ENCODE results near the gene SPATA13.
"Not testable (repeated sequence)": the region's sequence is repeated elsewhere in the genome, so short reads cannot be mapped to it uniquely, and the experiment has no call there.

DNA sequence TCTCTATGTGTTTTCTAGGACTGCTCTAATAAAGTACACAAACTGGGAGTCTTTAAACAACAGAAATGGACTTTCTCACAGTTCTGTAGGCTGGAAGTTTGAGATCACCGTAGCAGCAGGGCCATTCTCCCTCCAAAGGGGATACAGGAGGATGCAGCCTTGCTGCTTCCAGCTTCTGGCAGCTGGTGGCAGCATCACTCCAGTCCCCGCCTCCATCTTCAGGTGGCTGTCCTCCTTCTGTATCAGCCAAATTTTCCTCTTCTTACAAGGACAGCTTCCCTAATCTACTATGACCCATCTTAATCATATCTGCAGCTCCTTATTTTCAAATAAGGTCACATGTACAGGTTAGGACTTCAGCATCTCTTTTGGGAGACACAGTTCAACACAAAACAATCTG lies 161.9 kb downstream of the SPATA13 start:
- TF ChIP-seq, protein P1, sequence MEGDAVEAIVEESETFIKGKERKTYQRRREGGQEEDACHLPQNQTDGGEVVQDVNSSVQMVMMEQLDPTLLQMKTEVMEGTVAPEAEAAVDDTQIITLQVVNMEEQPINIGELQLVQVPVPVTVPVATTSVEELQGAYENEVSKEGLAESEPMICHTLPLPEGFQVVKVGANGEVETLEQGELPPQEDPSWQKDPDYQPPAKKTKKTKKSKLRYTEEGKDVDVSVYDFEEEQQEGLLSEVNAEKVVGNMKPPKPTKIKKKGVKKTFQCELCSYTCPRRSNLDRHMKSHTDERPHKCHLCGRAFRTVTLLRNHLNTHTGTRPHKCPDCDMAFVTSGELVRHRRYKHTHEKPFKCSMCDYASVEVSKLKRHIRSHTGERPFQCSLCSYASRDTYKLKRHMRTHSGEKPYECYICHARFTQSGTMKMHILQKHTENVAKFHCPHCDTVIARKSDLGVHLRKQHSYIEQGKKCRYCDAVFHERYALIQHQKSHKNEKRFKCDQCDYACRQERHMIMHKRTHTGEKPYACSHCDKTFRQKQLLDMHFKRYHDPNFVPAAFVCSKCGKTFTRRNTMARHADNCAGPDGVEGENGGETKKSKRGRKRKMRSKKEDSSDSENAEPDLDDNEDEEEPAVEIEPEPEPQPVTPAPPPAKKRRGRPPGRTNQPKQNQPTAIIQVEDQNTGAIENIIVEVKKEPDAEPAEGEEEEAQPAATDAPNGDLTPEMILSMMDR (IDR thresholded peaks at IDR 0.05) = peak in 1 of 7 experiments; percentile 23
- not testable (repeated sequence) for TF ChIP-seq POLR2A, POLR2AphosphoS5, EP300 (IDR thresholded peaks at IDR 0.05)

Measured in stomach (tissue), 4 donors.